K562 (cell line): ENCODE data around the gene TRERF1. TPM values are rescaled to one million over a fixed set of nuclear protein-coding genes. Genes with fewer than 3 reads are reported as not detected.

ENCODE experiments used
- BHLHE40 ChIP-seq: IDR thresholded peaks from 2 replicates; pipeline ENCODE4 v1.6.1; 2011; ENCODE audit warnings: low read length, improper control_type of control experiment
- CTBP1 ChIP-seq: fragments of 450-650 bp; IDR thresholded peaks from 2 replicates; pipeline ENCODE4 v1.6.1; 2016; ENCODE audit warnings: borderline replicate concordance
- EP400 ChIP-seq: fragments of 450-650 bp; IDR thresholded peaks from 2 replicates; pipeline ENCODE4 v1.6.1; 2017; ENCODE audit warnings: antibody characterized with exemption, mild to moderate bottlenecking, moderate library complexity
- ETV1 ChIP-seq: fragments of 450-650 bp; conservative IDR thresholded peaks from 2 replicates; pipeline ENCODE4 v1.6.1; 2016; ENCODE audit warnings: missing genetic modification characterization, control low read depth, low read depth, missing compliant biosample characterization
- FOS ChIP-seq: IDR thresholded peaks from 3 replicates; pipeline ENCODE4 v1.6.1; 2011; ENCODE audit not compliant: insufficient read length; ENCODE audit errors: extremely low read depth
- GABPB1 ChIP-seq: sonication (generic); formaldehyde crosslinking; IDR thresholded peaks from 2 replicates; pipeline ENCODE4 v1.8.0; 2022; ENCODE audit warnings: mild to moderate bottlenecking, missing genetic modification reagents
- GTF2F1 ChIP-seq: IDR thresholded peaks from 2 replicates; pipeline ENCODE4 v1.6.1; 2011; ENCODE audit warnings: low read depth, low read length, improper control_type of control experiment
- IFI16 ChIP-seq: fragments of 250-450 bp; sonication (Bioruptor Pico); IDR thresholded peaks from 2 replicates; pipeline ENCODE4 v2.1.2; 2022; ENCODE audit warnings: mild to moderate bottlenecking, inconsistent platforms
- MTA3 ChIP-seq: fragments of 450-650 bp; formaldehyde crosslinking; IDR thresholded peaks from 2 replicates; pipeline ENCODE4 v1.6.1; 2017; ENCODE audit warnings: mild to moderate bottlenecking, borderline replicate concordance
- NR4A1 ChIP-seq, 2 experiments: fragments of 250-450 bp in 1 of 2; fragments of 450-650 bp in 1 of 2; sonication (Bioruptor Pico) in 1 of 2; IDR thresholded peaks; 2 replicates each; pipeline versions ENCODE4 v1.4.0 to v1.6.1; 2016 to 2020; ENCODE audit warnings: mild to moderate bottlenecking in 2 of 2, missing compliant biosample characterization in 1 of 2, missing genetic modification characterization in 1 of 2, moderate library complexity in 1 of 2
- POLR2A ChIP-seq: fragments of 450-650 bp; conservative IDR thresholded peaks from 2 replicates; pipeline ENCODE4 v1.6.1; 2016
- POLR2G ChIP-seq: fragments of 200-400 bp; formaldehyde crosslinking; IDR thresholded peaks from 2 replicates; pipeline ENCODE4 v1.6.1; 2017; ENCODE audit warnings: low read depth, mild to moderate bottlenecking, antibody characterized with exemption, low read length, moderate library complexity
- TCFL5 ChIP-seq: fragments of 250-450 bp; sonication (Bioruptor Pico); conservative IDR thresholded peaks from 2 replicates; pipeline ENCODE4 v1.6.1; 2021; ENCODE audit warnings: mild to moderate bottlenecking, moderate library complexity, matching md5 sums
- TOE1 ChIP-seq, 2 experiments: fragments of 450-650 bp in 1 of 2; sonication (generic) in 1 of 2; formaldehyde crosslinking in 1 of 2; IDR thresholded peaks; 2 replicates each; pipeline versions ENCODE4 v1.7.1 to v1.8.0; 2016 to 2022; ENCODE audit warnings: borderline replicate concordance in 2 of 2, mild to moderate bottlenecking in 2 of 2, antibody characterized with exemption in 1 of 2, inconsistent platforms in 1 of 2, low read depth in 1 of 2, missing genetic modification reagents in 1 of 2, moderate library complexity in 1 of 2
- TRIM24 ChIP-seq, 2 experiments: fragments of 450-650 bp; IDR thresholded peaks; 2 replicates each; pipeline ENCODE4 v1.6.1; 2016
- ZNF354B ChIP-seq: fragments of 250-450 bp; sonication (Bioruptor Pico); IDR thresholded peaks from 2 replicates; pipeline ENCODE4 v1.4.0; 2020
- ZNF76 ChIP-seq: fragments of 250-450 bp; sonication (Bioruptor Pico); IDR thresholded peaks from 2 replicates; pipeline ENCODE4 v1.4.0; 2020; ENCODE audit warnings: mild to moderate bottlenecking, moderate library complexity, borderline replicate concordance
- ZNF766 ChIP-seq: fragments of 200-800 bp; sonication (Bioruptor generic); conservative IDR thresholded peaks from 2 replicates; pipeline ENCODE4 v1.6.1; 2016; ENCODE audit warnings: missing genetic modification characterization, missing compliant biosample characterization
- polyA plus RNA-seq, 8 experiments: library from polyadenylated mRNA; depleted of rRNA in 4 of 8; stranded (reverse) in 5 of 8; unstranded in 3 of 8; fragments of >200 nt; fragmentation: Nextera tagmentation in 2 of 8; fragmentation: Illumina TruSeq in 1 of 8; extraction: Ambion mirVana in 2 of 8; extraction: Trizol in 1 of 8; gene quantifications; 2 replicates each; pipeline versions ENCODE4 v1.2.1 to v1.2.3, GENCODE V29; 2011 to 2014; ENCODE audit warnings: inconsistent platforms in 1 of 8, missing spikeins in 1 of 8
- total RNA-seq, 7 experiments: library from RNA; depleted of rRNA in 6 of 7; stranded (reverse); fragments of >200 nt in 6 of 7; fragmentation: Illumina TruSeq in 2 of 7; extraction: Trizol in 2 of 7; gene quantifications; 2 replicates each; pipeline versions ENCODE4 v1.2.1 to v1.2.3, GENCODE V29; 2011 to 2021; ENCODE audit warnings: low replicate concordance in 1 of 7
- TF ChIP-seq, protein P1 (sequence below): sonication (generic); formaldehyde crosslinking; IDR thresholded peaks from 2 replicates; pipeline ENCODE4 v1.5.0; 2020; ENCODE audit warnings: missing genetic modification reagents
- TF ChIP-seq, protein P2 (sequence below): fragments of 450-650 bp; formaldehyde crosslinking; IDR thresholded peaks from 2 replicates; pipeline ENCODE4 v1.4.0; 2020; ENCODE audit warnings: mild to moderate bottlenecking
- TF ChIP-seq, protein P3 (sequence below): fragments of 450-650 bp; formaldehyde crosslinking; IDR thresholded peaks from 2 replicates; pipeline ENCODE4 v1.4.0; 2022; ENCODE audit warnings: mild to moderate bottlenecking, moderate library complexity
- TF ChIP-seq, protein P4 (sequence below): IDR thresholded peaks from 2 replicates; pipeline ENCODE4 v1.6.1; 2014; ENCODE audit warnings: antibody characterized with exemption
- TF ChIP-seq, protein P5 (sequence below): fragments of 250-450 bp; sonication (Bioruptor Pico); IDR thresholded peaks from 2 replicates; pipeline ENCODE4 v1.4.0; 2020; ENCODE audit warnings: mild to moderate bottlenecking

The TRERF1 gene
- total and polyA plus RNA-seq, 9 of the 15 experiments (the other 6 are each of a cell fraction or from before 2014, with no cell fraction given) = 0.04 to 0.20 (median 0.07) TPM; not detected in 3

GRCh38 chr6:42260396-42260888 lies 191.3 kb downstream of the TRERF1 start (continued):
- TF ChIP-seq FOS = peak; percentile 47
- TF ChIP-seq POLR2A = 0 out of 2 replicates have a peak, but pooled peaks have one; percentile 37
- TF ChIP-seq GABPB1 (CRISPR knock-in tag) = 0 out of 2 replicates have a peak, but pooled peaks have one; percentile 35
- TF ChIP-seq GTF2F1 = no peak
- peak; percentile 57 for TF ChIP-seq POLR2G
- peak; percentile 89; the same call in 1 of the 2 replicates for TF ChIP-seq ZNF76
- TF ChIP-seq TCFL5 (CRISPR knock-in tag) = no peak
- TF ChIP-seq, protein P1, sequence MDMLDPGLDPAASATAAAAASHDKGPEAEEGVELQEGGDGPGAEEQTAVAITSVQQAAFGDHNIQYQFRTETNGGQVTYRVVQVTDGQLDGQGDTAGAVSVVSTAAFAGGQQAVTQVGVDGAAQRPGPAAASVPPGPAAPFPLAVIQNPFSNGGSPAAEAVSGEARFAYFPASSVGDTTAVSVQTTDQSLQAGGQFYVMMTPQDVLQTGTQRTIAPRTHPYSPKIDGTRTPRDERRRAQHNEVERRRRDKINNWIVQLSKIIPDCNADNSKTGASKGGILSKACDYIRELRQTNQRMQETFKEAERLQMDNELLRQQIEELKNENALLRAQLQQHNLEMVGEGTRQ = peak; percentile 97
- 0 out of 2 replicates have a peak, but pooled peaks have one; percentile 7 for TF ChIP-seq ZNF766 (CRISPR knock-in tag)
- TF ChIP-seq, protein P2, sequence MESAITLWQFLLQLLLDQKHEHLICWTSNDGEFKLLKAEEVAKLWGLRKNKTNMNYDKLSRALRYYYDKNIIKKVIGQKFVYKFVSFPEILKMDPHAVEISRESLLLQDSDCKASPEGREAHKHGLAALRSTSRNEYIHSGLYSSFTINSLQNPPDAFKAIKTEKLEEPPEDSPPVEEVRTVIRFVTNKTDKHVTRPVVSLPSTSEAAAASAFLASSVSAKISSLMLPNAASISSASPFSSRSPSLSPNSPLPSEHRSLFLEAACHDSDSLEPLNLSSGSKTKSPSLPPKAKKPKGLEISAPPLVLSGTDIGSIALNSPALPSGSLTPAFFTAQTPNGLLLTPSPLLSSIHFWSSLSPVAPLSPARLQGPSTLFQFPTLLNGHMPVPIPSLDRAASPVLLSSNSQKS (CRISPR knock-in tag) = 0 out of 2 replicates have a peak, but pooled peaks have one; percentile 14
- no peak for TF ChIP-seq NR4A1 (CRISPR knock-in tag; IDR thresholded peaks at IDR 0.05)
- peak; percentile 48; the same call in 1 of the 2 replicates for TF ChIP-seq NR4A1 (tag; IDR thresholded peaks at IDR 0.05)
- TF ChIP-seq BHLHE40 = 0 out of 2 replicates have a peak, but pooled peaks have one; percentile 27
- TF ChIP-seq, protein P3, sequence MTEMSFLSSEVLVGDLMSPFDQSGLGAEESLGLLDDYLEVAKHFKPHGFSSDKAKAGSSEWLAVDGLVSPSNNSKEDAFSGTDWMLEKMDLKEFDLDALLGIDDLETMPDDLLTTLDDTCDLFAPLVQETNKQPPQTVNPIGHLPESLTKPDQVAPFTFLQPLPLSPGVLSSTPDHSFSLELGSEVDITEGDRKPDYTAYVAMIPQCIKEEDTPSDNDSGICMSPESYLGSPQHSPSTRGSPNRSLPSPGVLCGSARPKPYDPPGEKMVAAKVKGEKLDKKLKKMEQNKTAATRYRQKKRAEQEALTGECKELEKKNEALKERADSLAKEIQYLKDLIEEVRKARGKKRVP = no peak
- TF ChIP-seq, protein P4, sequence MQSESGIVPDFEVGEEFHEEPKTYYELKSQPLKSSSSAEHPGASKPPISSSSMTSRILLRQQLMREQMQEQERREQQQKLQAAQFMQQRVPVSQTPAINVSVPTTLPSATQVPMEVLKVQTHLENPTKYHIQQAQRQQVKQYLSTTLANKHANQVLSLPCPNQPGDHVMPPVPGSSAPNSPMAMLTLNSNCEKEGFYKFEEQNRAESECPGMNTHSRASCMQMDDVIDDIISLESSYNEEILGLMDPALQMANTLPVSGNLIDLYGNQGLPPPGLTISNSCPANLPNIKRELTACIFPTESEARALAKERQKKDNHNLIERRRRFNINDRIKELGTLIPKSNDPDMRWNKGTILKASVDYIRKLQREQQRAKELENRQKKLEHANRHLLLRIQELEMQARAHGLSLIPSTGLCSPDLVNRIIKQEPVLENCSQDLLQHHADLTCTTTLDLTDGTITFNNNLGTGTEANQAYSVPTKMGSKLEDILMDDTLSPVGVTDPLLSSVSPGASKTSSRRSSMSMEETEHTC = 0 out of 2 replicates have a peak, but pooled peaks have one; percentile 48
- TF ChIP-seq TOE1 (IDR thresholded peaks at IDR 0.05; ENCODE audit: borderline replicate concordance) = peak; percentile 95
- no peak for TF ChIP-seq TOE1 (CRISPR knock-in tag; IDR thresholded peaks at IDR 0.05; ENCODE audit: borderline replicate concordance, low read depth)
- TF ChIP-seq, protein P5, sequence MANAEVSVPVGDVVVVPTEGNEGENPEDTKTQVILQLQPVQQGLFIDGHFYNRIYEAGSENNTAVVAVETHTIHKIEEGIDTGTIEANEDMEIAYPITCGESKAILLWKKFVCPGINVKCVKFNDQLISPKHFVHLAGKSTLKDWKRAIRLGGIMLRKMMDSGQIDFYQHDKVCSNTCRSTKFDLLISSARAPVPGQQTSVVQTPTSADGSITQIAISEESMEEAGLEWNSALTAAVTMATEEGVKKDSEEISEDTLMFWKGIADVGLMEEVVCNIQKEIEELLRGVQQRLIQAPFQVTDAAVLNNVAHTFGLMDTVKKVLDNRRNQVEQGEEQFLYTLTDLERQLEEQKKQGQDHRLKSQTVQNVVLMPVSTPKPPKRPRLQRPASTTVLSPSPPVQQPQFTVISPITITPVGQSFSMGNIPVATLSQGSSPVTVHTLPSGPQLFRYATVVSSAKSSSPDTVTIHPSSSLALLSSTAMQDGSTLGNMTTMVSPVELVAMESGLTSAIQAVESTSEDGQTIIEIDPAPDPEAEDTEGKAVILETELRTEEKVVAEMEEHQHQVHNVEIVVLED (CRISPR knock-in tag) = 0 out of 2 replicates have a peak, but pooled peaks have one; percentile 9
- no peak for TF ChIP-seq ZNF354B (CRISPR knock-in tag)
- TF ChIP-seq TRIM24 (IDR thresholded peaks at IDR 0.05) = no peak
- peak; percentile 28; the same call in 1 of the 2 replicates for TF ChIP-seq MTA3
- peak; percentile 23; the same call in 1 of the 2 replicates for TF ChIP-seq ETV1 (tag)
- no peak for TF ChIP-seq IFI16 (CRISPR knock-in tag)
- TF ChIP-seq CTBP1 = peak; percentile 44; the same call in 1 of the 2 replicates
- peak; percentile 24; the same call in 1 of the 2 replicates for TF ChIP-seq EP400
